Body of pancreas (tissue), 4 donors: ENCODE data around the gene MPC1L.

Experiments used
- POLR2A ChIP-seq, 3 donors: fragments of 450-650 bp; IDR thresholded peaks; one replicate each; pipeline ENCODE4 v1.6.1; 2016; ENCODE audit warnings: antibody characterized with exemption in 3 of 3, mild to moderate bottlenecking in 2 of 3
- TF ChIP-seq, protein P1 (sequence below), 7 experiments: fragments of 450-650 bp in 4 of 7; fragments of 200-600 bp in 3 of 7; sonication (generic) in 3 of 7; IDR thresholded peaks; one replicate each; pipeline ENCODE4 v1.5.1; 2016 to 2019; ENCODE audit warnings: antibody characterized with exemption in 7 of 7

DNA sequence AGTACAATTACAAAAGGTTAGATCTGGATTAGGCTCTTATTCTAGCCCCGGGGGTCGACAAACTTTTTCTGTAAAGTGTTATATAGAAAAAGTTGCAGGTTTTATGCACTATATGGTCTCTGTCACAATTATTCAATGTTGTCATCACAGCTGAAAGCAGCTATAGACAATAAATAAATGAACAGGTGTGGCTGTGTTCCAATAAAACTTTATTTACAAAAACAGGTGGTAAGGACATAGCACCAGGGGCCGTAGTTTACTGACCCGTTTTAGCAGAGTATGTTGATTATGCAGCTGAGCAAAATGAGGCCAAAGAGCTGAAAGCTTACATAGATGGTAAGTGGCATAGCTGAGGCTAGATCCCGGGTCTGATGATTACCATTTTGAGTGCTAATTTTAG lies 37.2 kb downstream of the MPC1L start:
- TF ChIP-seq, protein P1, sequence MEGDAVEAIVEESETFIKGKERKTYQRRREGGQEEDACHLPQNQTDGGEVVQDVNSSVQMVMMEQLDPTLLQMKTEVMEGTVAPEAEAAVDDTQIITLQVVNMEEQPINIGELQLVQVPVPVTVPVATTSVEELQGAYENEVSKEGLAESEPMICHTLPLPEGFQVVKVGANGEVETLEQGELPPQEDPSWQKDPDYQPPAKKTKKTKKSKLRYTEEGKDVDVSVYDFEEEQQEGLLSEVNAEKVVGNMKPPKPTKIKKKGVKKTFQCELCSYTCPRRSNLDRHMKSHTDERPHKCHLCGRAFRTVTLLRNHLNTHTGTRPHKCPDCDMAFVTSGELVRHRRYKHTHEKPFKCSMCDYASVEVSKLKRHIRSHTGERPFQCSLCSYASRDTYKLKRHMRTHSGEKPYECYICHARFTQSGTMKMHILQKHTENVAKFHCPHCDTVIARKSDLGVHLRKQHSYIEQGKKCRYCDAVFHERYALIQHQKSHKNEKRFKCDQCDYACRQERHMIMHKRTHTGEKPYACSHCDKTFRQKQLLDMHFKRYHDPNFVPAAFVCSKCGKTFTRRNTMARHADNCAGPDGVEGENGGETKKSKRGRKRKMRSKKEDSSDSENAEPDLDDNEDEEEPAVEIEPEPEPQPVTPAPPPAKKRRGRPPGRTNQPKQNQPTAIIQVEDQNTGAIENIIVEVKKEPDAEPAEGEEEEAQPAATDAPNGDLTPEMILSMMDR (IDR thresholded peaks at IDR 0.05) = no peak
- no peak for TF ChIP-seq POLR2A (IDR thresholded peaks at IDR 0.05)
